ENCODE results near the gene GREM1.

DNA sequence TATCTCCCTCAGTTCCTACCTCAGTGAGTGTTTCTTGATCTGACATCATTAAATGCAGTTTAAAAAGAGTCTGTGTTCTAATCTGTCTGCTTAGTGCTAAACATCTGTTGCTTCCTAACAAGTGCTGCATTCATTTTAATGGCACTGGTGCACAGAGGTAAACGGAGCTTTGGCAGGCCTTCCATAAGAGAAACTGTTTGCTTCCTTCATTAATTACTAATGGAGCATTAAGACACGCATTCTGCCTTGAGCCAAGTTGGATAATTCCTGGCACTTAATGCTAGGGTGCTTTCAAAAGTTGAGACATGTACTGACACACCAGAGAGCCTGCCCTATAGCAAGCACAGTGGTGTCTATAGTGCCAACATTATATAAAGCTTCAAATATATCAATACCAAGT is 41.6 kb upstream of the GREM1 start:
- no peak for TF ChIP-seq EZH2 (IDR thresholded peaks at IDR 0.05; ENCODE audit: borderline replicate concordance, low read length)
- TF ChIP-seq CTCF (IDR thresholded peaks at IDR 0.05; ENCODE audit: low read length) = no peak
